Endothelial cell of umbilical vein (primary cell): ENCODE measurements around the gene LRRC8B. TPM values are rescaled to one million over a fixed set of nuclear protein-coding genes. Genes with fewer than 3 reads are reported as not detected.

Experiments
- BruUV-seq: library from RNA; stranded (reverse); fragments of 400-500 nt; replicated peaks from 2 replicates; lab custom pipeline; 2021; lab: Mats Ljungman, UMichigan
- CTCF ChIA-PET: fragments of 300-600, 350-600 bp; sonication (Branson Sonifier 250); formaldehyde crosslinking; loops from one replicate; lab custom pipeline; 2021; ENCODE audit warnings: antibody characterized with exemption, inconsistent platforms; lab: Charles Lee
- POLR2A ChIA-PET: fragments of 300-600, 350-600 bp; sonication (Branson Sonifier 250); formaldehyde crosslinking; loops from one replicate; lab custom pipeline; 2021; ENCODE audit warnings: antibody characterized with exemption, inconsistent platforms; lab: Charles Lee
- DNase-seq: peaks from one replicate; pipeline ENCODE4 v3.0.0-alpha.2; 2011; ENCODE audit warnings: low read depth, low spot score
- FAIRE-seq: peaks from 2 replicates; lab custom pipeline; 2011; peaks lifted over from hg19 to GRCh38; lab: Jason Lieb, UNC
- H2AFZ ChIP-seq: 2 replicates; pipeline ENCODE4 v1.6.0; 2012; ENCODE audit warnings: low read depth, low read length, control low read depth, inconsistent platforms
- H3K27ac ChIP-seq: 2 replicates; pipeline ENCODE4 v1.5.1; 2011; ENCODE audit warnings: low read depth, mild to moderate bottlenecking, control low read depth, low read length, moderate library complexity; ENCODE audit not compliant: insufficient read depth
- H3K27me3 ChIP-seq, 2 experiments: 2 replicates each; pipeline versions ENCODE4 v1.6.0 to v1.6.1; 2011; ENCODE audit warnings: low read length in 2 of 2, mixed read lengths in 1 of 2; ENCODE audit not compliant: control insufficient read depth in 2 of 2, insufficient read depth in 2 of 2
- H3K36me3 ChIP-seq, 2 experiments: 2 replicates in 1 of 2; 3 replicates in 1 of 2; pipeline ENCODE4 v1.5.1; 2011; ENCODE audit warnings: low read length in 2 of 2, mild to moderate bottlenecking in 1 of 2, moderate library complexity in 1 of 2; ENCODE audit not compliant: control insufficient read depth in 2 of 2, insufficient read depth in 2 of 2; ENCODE audit errors: extremely low read depth in 1 of 2
- H3K4me1 ChIP-seq: 3 replicates; pipeline ENCODE4 v1.5.1; 2011; ENCODE audit warnings: mild to moderate bottlenecking, low read length; ENCODE audit not compliant: control insufficient read depth, insufficient read depth; ENCODE audit errors: extremely low read depth
- H3K4me2 ChIP-seq: 2 replicates; pipeline ENCODE4 v1.6.1; 2011; ENCODE audit warnings: low read length, control low read depth, mixed read lengths; ENCODE audit not compliant: insufficient read depth
- H3K4me3 ChIP-seq, 3 experiments: fragments of 200-600 bp in 1 of 3; sonication (generic), shearing (Covaris generic) in 1 of 3; replicated peaks in 1 of 3; 2 replicates each; pipeline ENCODE4 v1.5.1; 2011 to 2016; ENCODE audit warnings: control low read depth in 3 of 3, low read length in 3 of 3, mild to moderate bottlenecking in 2 of 3, inconsistent platforms in 1 of 3, low read depth in 1 of 3, moderate library complexity in 1 of 3; ENCODE audit not compliant: insufficient read depth in 1 of 3
- H3K79me2 ChIP-seq: 2 replicates; pipeline ENCODE4 v1.6.0; 2012; ENCODE audit warnings: low read length, inconsistent platforms; ENCODE audit not compliant: control insufficient read depth, insufficient read depth
- H3K9ac ChIP-seq: replicated peaks from 2 replicates; pipeline ENCODE3; 2011; ENCODE audit warnings: low read length, control low read depth; ENCODE audit not compliant: insufficient read depth; ENCODE audit errors: extremely low read depth
- H3K9me1 ChIP-seq: replicated peaks from 3 replicates; pipeline ENCODE4 v1.6.0; 2011; ENCODE audit warnings: mild to moderate bottlenecking, low read length; ENCODE audit not compliant: control insufficient read depth, insufficient read depth; ENCODE audit errors: extremely low read depth
- H3K9me3 ChIP-seq: replicated peaks from 2 replicates; pipeline ENCODE4 v1.5.1; 2012; ENCODE audit warnings: low read length, inconsistent platforms; ENCODE audit not compliant: control insufficient read depth, insufficient read depth
- H4K20me1 ChIP-seq: replicated peaks from 2 replicates; pipeline ENCODE3; 2011; ENCODE audit warnings: mild to moderate bottlenecking, low read length; ENCODE audit not compliant: control insufficient read depth, insufficient read depth; ENCODE audit errors: extremely low read depth
- CTCF ChIP-seq, 2 donors: IDR thresholded peaks; 1 replicate in 1 of 2; 2 replicates in 1 of 2; pipeline ENCODE4 v1.5.1; 2011; ENCODE audit warnings: low read length in 2 of 2, mild to moderate bottlenecking in 2 of 2, moderate library complexity in 2 of 2, control low read depth in 1 of 2, inconsistent platforms in 1 of 2, low read depth in 1 of 2; ENCODE audit not compliant: insufficient read depth in 1 of 2; ENCODE audit errors: extremely low read depth in 1 of 2
- EZH2 ChIP-seq: IDR thresholded peaks from 2 replicates; pipeline ENCODE4 v1.6.1; 2012; ENCODE audit warnings: borderline replicate concordance, low read depth, mild to moderate bottlenecking, moderate library complexity, low read length, inconsistent platforms; ENCODE audit not compliant: severe bottlenecking
- FOS ChIP-seq: IDR thresholded peaks from 2 replicates; pipeline ENCODE4 v1.6.1; 2011; ENCODE audit warnings: mild to moderate bottlenecking, low read length, moderate library complexity, borderline replicate concordance; ENCODE audit not compliant: insufficient read depth
- GATA2 ChIP-seq: IDR thresholded peaks from 2 replicates; pipeline ENCODE4 v1.7.0; 2011; ENCODE audit warnings: low read depth, mild to moderate bottlenecking, moderate library complexity, mixed read lengths, low read length; ENCODE audit not compliant: insufficient read length, insufficient read depth
- JUN ChIP-seq: IDR thresholded peaks from 2 replicates; pipeline ENCODE4 v1.6.1; 2011; ENCODE audit warnings: borderline replicate concordance, low read depth; ENCODE audit not compliant: insufficient read length, insufficient read depth
- MYC ChIP-seq: IDR thresholded peaks from one replicate; pipeline ENCODE4 v1.6.1; 2011; ENCODE audit warnings: mild to moderate bottlenecking, low read depth, low read length
- POLR2A ChIP-seq: IDR thresholded peaks from 2 replicates; pipeline ENCODE4 v1.6.1; 2012; ENCODE audit warnings: low read depth, mild to moderate bottlenecking, control low read depth, low read length
- POLR2AphosphoS5 ChIP-seq: IDR thresholded peaks from 2 replicates; pipeline ENCODE4 v1.6.1; 2012; ENCODE audit warnings: low read depth, mild to moderate bottlenecking, control low read depth, low read length, moderate library complexity; ENCODE audit not compliant: insufficient read depth
- dilution Hi-C: fragments of 300-500 bp; cut with MboI; formaldehyde crosslinking; loops from one replicate; pipeline ENCODE4 v1.15.0; 2019; ENCODE audit warnings: low sequenced_read_pairs; ENCODE audit not compliant: extremely low pct_ligation_motif_present
- intact Hi-C: fragments of 100-400 bp; cut with micrococcal nuclease; formaldehyde crosslinking; loops from one replicate; pipeline ENCODE4 v1.10.0; 2022
- polyA plus RNA-seq, 4 experiments: library from polyadenylated mRNA; depleted of rRNA in 3 of 4; stranded (reverse) in 3 of 4; unstranded in 1 of 4; fragments of >200 nt; gene quantifications; 2 replicates each; pipeline versions ENCODE4 v1.2.1 to v1.2.3, GENCODE V29; 2011 to 2012; ENCODE audit warnings: missing spikeins in 1 of 4
- total RNA-seq: library from RNA; stranded (reverse); gene quantifications from 2 replicates; pipeline ENCODE4 v1.2.3, GENCODE V29; 2021
- TF ChIP-seq, protein P1 (sequence below): IDR thresholded peaks from 2 replicates; pipeline ENCODE4 v1.6.1; 2011; ENCODE audit not compliant: insufficient read depth, insufficient read length

Gene LRRC8B
- total and polyA plus RNA-seq, 2 donors (not counting 3 experiments of a cell fraction or from before 2014, with no cell fraction given), result 15.2 to 15.8 TPM

- Histone ChIP-seq H3K27ac (no peak overlapping the region), H4K20me1 (no peaks in the 10 kb centered on the region), H3K79me2 (peaks cover 12% of the 10 kb centered on the region), H3K27me3 (no peaks in the 10 kb centered on the region), H3K4me2 (no peak overlapping the region), H3K9me3 (no peaks in the 10 kb centered on the region), H3K9me1 (no peaks in the 10 kb centered on the region), H3K4me3 (no peak overlapping the region), H2AFZ (no peak overlapping the region), H3K9ac (no peak overlapping the region), H3K4me1 (peaks cover 24% of the 10 kb centered on the region), H3K36me3 (no peaks in the 10 kb centered on the region)
- intact Hi-C loops, result no loop called here
- ChIA-PET POLR2A (no interaction called here), CTCF (interaction anchor here (0.6 to 2.0 kb wide), 2 partner anchors 12 to 44 kb away, joined by 4 to 9 read pairs; no protein-coding TSS in a partner anchor)
- DNase-seq (peak; percentile 6), FAIRE-seq (no peak)
- BruUV-seq, result no TSS peak
- dilution Hi-C loops, result no loop called here
- TF ChIP-seq EZH2, result no peak
- TF ChIP-seq CTCF (IDR thresholded peaks at IDR 0.05; ENCODE audit: extremely low read depth in 1 of 2, insufficient read depth in 1 of 2, low read depth in 1 of 2, low read length in 2 of 2), result no peak
- no peak for TF ChIP-seq POLR2AphosphoS5
- no peak for TF ChIP-seq POLR2A
- TF ChIP-seq JUN, result no peak
- TF ChIP-seq, protein P1, sequence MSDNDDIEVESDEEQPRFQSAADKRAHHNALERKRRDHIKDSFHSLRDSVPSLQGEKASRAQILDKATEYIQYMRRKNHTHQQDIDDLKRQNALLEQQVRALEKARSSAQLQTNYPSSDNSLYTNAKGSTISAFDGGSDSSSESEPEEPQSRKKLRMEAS, result no peak
- TF ChIP-seq GATA2, result no peak
- no peak for TF ChIP-seq MYC
- no peak for TF ChIP-seq FOS
Measured at GRCh38 chr1:89527750-89528381, 3.2 kb downstream of the LRRC8B start.
